Measurements from ENCODE around the gene CSRP3.

CSRP3 gene

GRCh38 chr11:19201737-19202605 is at the start of gene CSRP3:
Gene CSRP3, minus strand, starts transcription at chr11:19201983. Its CDS starts 9,535 bp downstream, at chr11:19192448.
- no peak for DNase-seq

DNA sequence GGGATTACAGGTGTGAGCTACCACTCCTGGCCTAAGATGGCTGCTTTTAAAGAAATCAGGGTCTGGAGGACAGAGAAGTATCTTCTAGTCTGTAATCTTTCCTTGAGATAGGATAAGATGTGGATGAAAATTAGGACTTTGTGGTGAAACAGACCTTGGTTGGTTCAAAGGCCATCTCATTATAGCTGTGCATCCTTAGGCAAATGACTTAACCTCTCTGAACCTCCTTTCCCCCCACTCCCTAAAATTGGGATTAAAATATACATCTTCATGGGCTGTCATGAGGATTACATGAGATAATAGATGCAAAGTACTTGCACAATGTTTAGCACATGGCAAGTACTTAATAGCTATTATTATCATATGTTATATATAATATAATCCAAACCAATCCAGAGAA is 49.8 kb upstream of the CSRP3 start:
- DNase-seq = no peak

- no peak for DNase-seq
Observed at GRCh38 chr11:19246816-19247215, 45.0 kb upstream of the CSRP3 start.

GRCh38 chr11:19245351-19245750 is 43.6 kb upstream of the CSRP3 start:
- no peak for DNase-seq

DNA sequence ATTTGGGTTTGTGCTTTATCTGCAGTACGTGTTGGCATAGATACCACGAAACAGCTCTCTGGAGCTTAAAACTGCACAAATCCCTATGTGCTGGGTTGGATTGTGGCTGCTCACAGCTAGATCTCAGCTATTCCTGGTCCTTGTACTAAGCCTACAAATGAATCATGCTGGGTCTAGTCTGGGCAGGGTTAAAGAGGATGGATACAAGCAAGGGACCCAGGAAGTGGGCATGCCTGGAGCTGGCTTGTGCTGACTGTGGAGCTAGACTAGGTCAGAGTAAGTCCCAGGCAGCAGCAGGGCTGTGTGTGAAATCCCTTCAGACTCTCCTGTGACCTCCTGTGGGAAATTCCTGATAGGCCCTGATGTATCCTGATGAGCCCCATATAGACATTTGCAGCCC is 42.8 kb upstream of the CSRP3 start:
- no peak for DNase-seq

- DNase-seq = no peak
Observed at GRCh38 chr11:19244084-19244483, 42.3 kb upstream of the CSRP3 start.

- no peak for DNase-seq
Observed at GRCh38 chr11:19243613-19244012, 41.8 kb upstream of the CSRP3 start.

- no peak for DNase-seq
Observed at GRCh38 chr11:19243143-19243542, 41.4 kb upstream of the CSRP3 start.

- no peak for DNase-seq
Observed at GRCh38 chr11:19242179-19242932, 40.6 kb upstream of the CSRP3 start.

DNA sequence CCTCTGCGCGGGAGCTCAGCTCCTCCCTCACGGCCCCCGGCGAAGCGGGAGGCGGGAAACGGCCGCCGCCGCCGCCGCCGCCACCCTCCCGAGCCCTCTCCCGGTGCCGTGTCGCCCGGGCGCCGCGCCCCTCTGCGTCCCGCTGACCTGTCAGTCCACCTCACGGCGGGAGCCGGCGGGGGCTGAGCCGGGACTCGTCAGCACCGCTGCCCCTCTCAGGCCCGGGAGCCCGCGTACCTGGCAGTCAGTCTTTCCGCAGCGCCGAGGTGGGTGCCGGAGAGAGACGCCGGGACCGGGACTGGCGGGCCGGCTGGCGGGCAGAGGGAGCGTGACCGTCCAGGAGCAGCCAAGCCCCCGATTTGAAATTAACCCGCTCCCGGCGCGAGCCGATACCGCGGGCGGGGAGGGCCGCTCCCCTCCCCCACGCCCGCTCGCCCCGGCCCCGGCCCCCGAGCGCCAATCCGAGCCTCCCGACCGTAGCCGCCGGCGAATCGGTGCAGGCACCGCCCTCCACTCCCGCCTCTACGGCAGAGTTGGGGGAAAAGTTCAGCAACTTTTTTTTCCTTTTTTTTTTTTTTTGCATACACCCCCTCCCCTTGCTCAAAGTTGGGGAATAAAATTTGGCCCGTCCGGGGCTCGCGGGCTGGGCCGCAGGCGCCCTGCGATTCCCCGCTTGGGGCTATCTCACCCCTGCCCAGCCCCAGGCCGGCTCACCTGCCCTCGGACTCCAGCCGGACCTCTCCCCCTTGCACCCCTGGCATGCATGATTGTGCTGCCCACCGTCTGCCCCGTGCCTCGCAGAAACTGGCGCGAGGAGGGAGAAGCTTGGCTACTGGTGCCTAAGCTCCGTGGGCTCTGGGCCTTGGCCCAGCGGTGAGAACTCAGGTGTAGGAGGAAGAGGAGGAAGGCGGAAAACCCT is 39.7 kb upstream of the CSRP3 start:
- DNase-seq = no peak

DNA sequence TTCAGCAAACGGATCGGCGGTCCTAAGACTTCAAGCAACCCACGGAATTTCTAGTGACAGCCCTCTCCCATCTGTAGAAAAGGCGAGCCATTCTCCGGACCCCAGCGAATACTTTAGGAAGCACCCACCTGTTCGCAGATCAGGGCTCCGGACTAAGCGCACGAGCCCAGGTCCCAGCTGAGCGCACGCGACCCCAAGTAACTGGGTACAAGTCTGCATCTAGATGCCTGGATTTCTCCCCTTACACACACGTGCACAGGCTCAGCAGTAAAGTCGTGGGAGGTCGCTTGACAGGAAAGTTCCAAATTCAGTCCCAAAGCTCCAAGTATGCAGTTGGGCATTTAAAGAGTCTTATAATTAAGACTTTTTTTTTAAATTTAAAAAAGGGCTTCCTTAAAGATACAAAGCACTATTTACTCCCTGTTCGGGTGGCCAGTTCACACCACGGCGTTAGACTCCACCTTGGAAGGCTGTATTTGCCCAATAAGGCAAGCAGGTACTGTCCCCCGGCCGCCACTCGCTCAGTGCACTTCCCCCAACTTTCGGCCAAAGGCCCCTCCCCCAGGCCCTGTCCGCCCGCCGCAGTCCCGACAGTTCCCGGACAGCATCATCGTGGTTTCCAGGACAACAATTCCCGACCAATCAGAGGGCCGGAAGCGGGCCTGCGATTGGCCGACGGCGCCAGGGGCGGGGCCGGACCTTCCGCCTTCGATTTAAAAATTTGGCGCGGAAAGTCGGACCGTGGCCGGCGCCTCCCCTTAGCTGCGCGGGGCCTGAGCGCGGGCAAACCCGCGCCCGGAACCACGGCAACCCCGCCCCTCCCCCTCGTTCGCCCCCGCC is 38.9 kb upstream of the CSRP3 start, which contains the start of gene E2F8:
Gene E2F8, minus strand, starts transcription at position 526 of the 840 bp plus-strand sequence. CDS start 824 bp downstream, outside the sequence.
- DNase-seq = peak; percentile 93 to 95

DNA sequence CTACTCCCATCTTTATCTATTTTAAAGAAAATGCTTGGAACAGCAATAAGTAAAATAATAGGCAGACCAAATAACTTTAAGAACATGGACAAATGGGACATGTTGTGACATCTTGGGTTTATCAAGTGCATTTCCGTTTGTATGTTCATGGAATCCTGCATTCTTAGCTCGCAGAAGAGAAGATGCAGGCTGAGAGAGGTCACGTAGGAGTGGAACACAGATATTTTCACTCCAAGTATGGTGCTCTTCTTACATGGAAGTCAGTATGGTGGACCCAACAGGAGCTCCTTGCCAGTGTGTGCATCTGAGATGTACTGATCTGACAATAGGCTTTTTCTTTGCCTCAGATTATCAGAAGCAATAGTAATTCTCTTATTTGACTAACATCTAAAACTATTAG is 37.3 kb upstream of the CSRP3 start:
- DNase-seq = no peak

GRCh38 chr11:19237813-19238212 is 36.0 kb upstream of the CSRP3 start:
- DNase-seq = no peak

DNA sequence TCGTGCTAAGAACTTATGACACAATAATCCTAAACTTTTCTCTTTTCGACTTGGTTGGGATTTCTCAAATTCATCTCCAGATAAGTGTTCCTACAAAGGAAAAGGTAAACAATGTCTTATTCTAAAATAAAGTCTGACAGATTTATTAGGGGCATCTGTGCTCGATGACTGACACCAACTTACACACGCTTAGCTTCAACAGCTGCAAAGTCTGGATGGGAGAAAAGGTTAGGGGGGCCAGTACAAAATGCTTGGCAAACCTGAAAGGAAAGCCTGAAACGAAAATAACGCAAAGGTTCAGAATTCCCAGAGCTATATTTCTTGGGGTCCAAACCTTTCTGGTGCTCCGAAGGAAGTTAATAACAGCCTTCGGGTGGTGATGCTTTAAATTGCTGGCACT is 35.6 kb upstream of the CSRP3 start:
- no peak for DNase-seq

GRCh38 chr11:19234231-19234817 is 32.5 kb upstream of the CSRP3 start:
- DNase-seq = no peak

- no peak for DNase-seq
Observed at GRCh38 chr11:19232910-19233503, 31.2 kb upstream of the CSRP3 start.

GRCh38 chr11:19229671-19230070 is 27.9 kb upstream of the CSRP3 start:
- no peak for DNase-seq

- DNase-seq = no peak
Observed at GRCh38 chr11:19228968-19229367, 27.2 kb upstream of the CSRP3 start.

DNA sequence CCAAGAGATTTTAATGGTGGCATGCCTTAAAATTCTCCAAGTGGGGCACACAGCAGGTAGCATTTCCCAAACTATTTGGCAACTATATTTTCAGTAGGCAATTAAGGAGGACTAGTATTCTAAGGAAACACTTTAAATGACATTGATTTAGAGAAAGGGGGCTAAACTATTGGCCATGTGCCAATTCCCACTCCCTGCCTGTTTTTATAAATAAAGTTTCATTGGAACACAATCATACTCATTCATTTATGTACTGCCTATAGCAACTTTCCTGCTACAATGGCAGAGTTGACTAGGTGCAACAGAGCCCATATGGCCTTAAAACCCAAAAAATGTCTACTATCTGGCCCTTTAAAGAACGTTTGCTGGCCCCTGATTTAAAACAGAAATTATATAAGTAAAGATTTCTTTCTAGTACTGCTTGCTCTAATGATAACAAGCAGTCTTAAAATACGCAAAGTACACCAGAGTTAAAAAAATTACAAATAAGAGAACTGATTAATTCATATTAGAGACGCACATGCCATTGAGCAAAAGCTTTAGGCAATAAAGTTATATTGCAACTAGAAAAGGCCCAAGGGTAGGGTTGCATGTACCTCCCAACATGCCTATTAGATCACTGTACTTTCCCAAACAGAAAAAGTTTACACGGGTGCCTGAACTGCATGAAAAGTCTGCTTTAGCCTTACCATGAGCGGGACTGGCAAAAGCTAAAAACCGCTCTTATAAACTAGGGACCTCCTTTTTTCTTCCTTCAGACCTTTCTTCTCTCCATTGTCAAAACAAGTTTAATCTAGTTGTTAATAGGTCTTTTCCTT is 24.8 kb upstream of the CSRP3 start:
- no peak for DNase-seq

- no peak for DNase-seq
Observed at GRCh38 chr11:19225581-19225980, 23.8 kb upstream of the CSRP3 start.

Data from NCI-H1930 (cell line).